ENCODE data around the gene AGFG1. TPM values are rescaled to one million over a fixed set of nuclear protein-coding genes. Genes with fewer than 3 reads are reported as not detected.
A peak's percentile ranks its signal among the peaks of the same experiment; 100 is the strongest.

Gene AGFG1
- total RNA-seq, 6 donors from 2014 or later, result 24.1 to 99.6 (median 71.2) TPM

GRCh38 chr2:227509076-227509475 lies 37.1 kb downstream of the AGFG1 start:
- DNase-seq (no peak), ATAC-seq (ENCODE audit: low FRiP score in 2 of 2) (no peak)
- no peaks in the 10 kb centered on the region for H3K9me3 ChIP-seq
- TF ChIP-seq CTCF (IDR thresholded peaks at IDR 0.05) (no peak), POLR2AphosphoS5 (IDR thresholded peaks at IDR 0.05) (no peak), EP300 (IDR thresholded peaks at IDR 0.05) (no peak), POLR2A (IDR thresholded peaks at IDR 0.05) (no peak)
- no peaks in the 10 kb centered on the region for H3K36me3 ChIP-seq
- no peak overlapping the region for H3K4me3 ChIP-seq
- peaks cover 50 to 74% (median 64%) of the 10 kb centered on the region in 4 donors for H3K4me1 ChIP-seq
- no peaks in the 10 kb centered on the region for H3K27me3 ChIP-seq
- 56 to 72% methylated on average over 2 of the region's 2 CpGs for WGBS, 2 donors
- H3K27ac ChIP-seq, result no peak overlapping the region

GRCh38 chr2:227509824-227510619 lies 38.1 kb downstream of the AGFG1 start:
- Histone ChIP-seq H3K4me1 (peaks cover 41 to 68% (median 56%) of the 10 kb centered on the region in 4 donors), H3K27me3 (no peaks in the 10 kb centered on the region), H3K36me3 (no peaks in the 10 kb centered on the region), H3K9me3 (no peaks in the 10 kb centered on the region), H3K4me3 (no peak overlapping the region), H3K27ac (peak overlapping the region in 1 of 4 donors; percentile 13)
- DNase-seq (no peak), ATAC-seq (ENCODE audit: low FRiP score in 2 of 2) (peak in 1 of 2 donors; percentile 26)
- 47 to 54% methylated on average over 4 of the region's 4 CpGs for WGBS, 2 donors
- TF ChIP-seq EP300 (IDR thresholded peaks at IDR 0.05) (no peak), POLR2AphosphoS5 (IDR thresholded peaks at IDR 0.05) (no peak), CTCF (IDR thresholded peaks at IDR 0.05) (no peak), POLR2A (IDR thresholded peaks at IDR 0.05) (no peak)

DNA sequence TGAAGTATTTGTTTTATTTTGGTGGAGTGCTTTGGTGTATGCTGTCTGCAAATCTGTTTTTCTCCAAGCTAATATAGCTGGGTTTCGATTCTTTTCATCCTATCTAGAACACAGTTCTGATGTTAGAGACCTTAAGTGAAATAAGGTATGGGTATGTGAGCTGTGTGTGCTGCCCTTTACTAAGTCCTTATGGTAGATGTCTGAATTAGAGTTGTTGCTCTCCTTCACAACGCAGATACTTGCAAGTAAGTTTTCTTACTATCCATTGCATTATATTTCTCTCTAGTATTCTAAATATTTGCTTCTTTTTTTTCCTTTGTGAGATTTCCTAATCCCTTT lies 38.6 kb downstream of the AGFG1 start:
- Histone ChIP-seq H3K36me3 (no peaks in the 10 kb centered on the region), H3K27ac (peak overlapping the region in 1 of 4 donors; percentile 13), H3K27me3 (no peaks in the 10 kb centered on the region), H3K4me1 (peaks cover 35 to 64% (median 55%) of the 10 kb centered on the region in 4 donors), H3K4me3 (no peak overlapping the region), H3K9me3 (no peaks in the 10 kb centered on the region)
- ATAC-seq (ENCODE audit: low FRiP score in 2 of 2) (no peak), DNase-seq (no peak)
- TF ChIP-seq POLR2AphosphoS5 (IDR thresholded peaks at IDR 0.05), result no peak
- no peak for TF ChIP-seq CTCF (IDR thresholded peaks at IDR 0.05)
- no peak for TF ChIP-seq EP300 (IDR thresholded peaks at IDR 0.05)
- no peak for TF ChIP-seq POLR2A (IDR thresholded peaks at IDR 0.05)
- WGBS, 2 donors, result 57 to 64% methylated on average over 2 of the region's 2 CpGs

- Histone ChIP-seq H3K9me3 (no peaks in the 10 kb centered on the region), H3K4me3 (no peak overlapping the region), H3K4me1 (peaks cover 35 to 63% (median 55%) of the 10 kb centered on the region in 4 donors), H3K27me3 (no peaks in the 10 kb centered on the region), H3K36me3 (no peaks in the 10 kb centered on the region), H3K27ac (no peak overlapping the region)
- ATAC-seq (ENCODE audit: low FRiP score in 2 of 2) (no peak), DNase-seq (no peak)
- 87 to 93% methylated on average over 4 of the region's 4 CpGs for WGBS, 2 donors
- no peak for TF ChIP-seq EP300 (IDR thresholded peaks at IDR 0.05)
- TF ChIP-seq CTCF (IDR thresholded peaks at IDR 0.05), result no peak
- TF ChIP-seq POLR2AphosphoS5 (IDR thresholded peaks at IDR 0.05), result no peak
- no peak for TF ChIP-seq POLR2A (IDR thresholded peaks at IDR 0.05)
Measured at GRCh38 chr2:227511239-227511930, 39.4 kb downstream of the AGFG1 start.

Data from upper lobe of left lung (tissue), 6 donors.